ENCODE measurements around the gene SGCD. TPM values are rescaled to one million over a fixed set of nuclear protein-coding genes. Genes with fewer than 3 reads are reported as not detected.

Gene SGCD
- total and polyA plus RNA-seq, 4 donors, result 0.79 to 20.9 (median 6.0) TPM

GRCh38 chr5:156411185-156411613, 84.2 kb downstream of the SGCD start:
- no peaks in the 10 kb centered on the region for H3K9me3 ChIP-seq (ENCODE audit: control insufficient read depth in 4 of 4, insufficient read depth in 3 of 4, low read length in 3 of 4)
- no peak overlapping the region for H3K9ac ChIP-seq (ENCODE audit: insufficient read depth in 1 of 2, low read length in 2 of 2)
- H3K27ac ChIP-seq (ENCODE audit: low read depth in 1 of 2, low read length in 1 of 2), result no peak overlapping the region
- no peak for ATAC-seq (ENCODE audit: insufficient read depth, low FRiP score)
- H3K4me3 ChIP-seq, result no peak overlapping the region
- no peak for TF ChIP-seq CTCF (IDR thresholded peaks at IDR 0.05; ENCODE audit: control extremely low read depth, extremely low read depth)
- H3K36me3 ChIP-seq (ENCODE audit: control insufficient read depth in 4 of 4, insufficient read depth in 4 of 4, low read length in 4 of 4), result no peaks in the 10 kb centered on the region
- peak in 2 of 3 donors; percentile 32 to 47 for DNase-seq
- 43 to 47% methylated on average over 6 of the region's 6 CpGs for WGBS, 2 donors
- peaks cover 0 to 10% (median 3%) of the 10 kb centered on the region in 5 donors for H3K4me1 ChIP-seq (ENCODE audit: control insufficient read depth in 5 of 5, insufficient read depth in 5 of 5, low read length in 5 of 5)
- H3K27me3 ChIP-seq (ENCODE audit: control insufficient read depth in 3 of 3, insufficient read depth in 3 of 3, low read length in 2 of 3), result no peaks in the 10 kb centered on the region

- no peaks in the 10 kb centered on the region for H3K27me3 ChIP-seq (ENCODE audit: control insufficient read depth in 3 of 3, insufficient read depth in 3 of 3, low read length in 2 of 3)
- ATAC-seq (ENCODE audit: insufficient read depth, low FRiP score) (no peak), DNase-seq (no peak)
- H3K4me1 ChIP-seq (ENCODE audit: control insufficient read depth in 5 of 5, insufficient read depth in 5 of 5, low read length in 5 of 5), result peaks cover 0 to 10% (median 3%) of the 10 kb centered on the region in 5 donors
- no peaks in the 10 kb centered on the region for H3K36me3 ChIP-seq (ENCODE audit: control insufficient read depth in 4 of 4, insufficient read depth in 4 of 4, low read length in 4 of 4)
- WGBS, 2 donors, result 86 to 91% methylated on average over 2 of the region's 2 CpGs
- no peak for TF ChIP-seq CTCF (IDR thresholded peaks at IDR 0.05; ENCODE audit: control extremely low read depth, extremely low read depth)
- H3K9me3 ChIP-seq (ENCODE audit: control insufficient read depth in 4 of 4, insufficient read depth in 3 of 4, low read length in 3 of 4), result no peaks in the 10 kb centered on the region
- H3K9ac ChIP-seq (ENCODE audit: insufficient read depth in 1 of 2, low read length in 2 of 2), result no peak overlapping the region
- no peak overlapping the region for H3K4me3 ChIP-seq
- H3K27ac ChIP-seq (ENCODE audit: low read depth in 1 of 2, low read length in 1 of 2), result no peak overlapping the region
These were observed 85.0 kb downstream of the SGCD start for GRCh38 chr5:156411957-156412356.

- no peak for TF ChIP-seq CTCF (IDR thresholded peaks at IDR 0.05; ENCODE audit: control extremely low read depth, extremely low read depth)
- Histone ChIP-seq H3K4me1 (ENCODE audit: control insufficient read depth in 5 of 5, insufficient read depth in 5 of 5, low read length in 5 of 5) (peaks cover 0 to 14% (median 3%) of the 10 kb centered on the region in 5 donors), H3K27me3 (ENCODE audit: control insufficient read depth in 3 of 3, insufficient read depth in 3 of 3, low read length in 2 of 3) (no peaks in the 10 kb centered on the region), H3K9me3 (ENCODE audit: control insufficient read depth in 4 of 4, insufficient read depth in 3 of 4, low read length in 3 of 4) (no peaks in the 10 kb centered on the region), H3K27ac (ENCODE audit: low read depth in 1 of 2, low read length in 1 of 2) (no peak overlapping the region), H3K36me3 (ENCODE audit: control insufficient read depth in 4 of 4, insufficient read depth in 4 of 4, low read length in 4 of 4) (no peaks in the 10 kb centered on the region), H3K9ac (ENCODE audit: insufficient read depth in 1 of 2, low read length in 2 of 2) (no peak overlapping the region), H3K4me3 (no peak overlapping the region)
- ATAC-seq (ENCODE audit: insufficient read depth, low FRiP score), result no peak
- WGBS, 2 donors, result 33 to 55% methylated on average over 2 of the region's 2 CpGs
- peak in 1 of 3 donors; percentile 24 for DNase-seq
These were observed 87.4 kb downstream of the SGCD start for GRCh38 chr5:156414391-156414790.

GRCh38 chr5:156419661-156420060, 92.7 kb downstream of the SGCD start:
- H3K27ac ChIP-seq (ENCODE audit: low read depth in 1 of 2, low read length in 1 of 2), result peak overlapping the region in 1 of 2 donors; percentile 4
- H3K9me3 ChIP-seq (ENCODE audit: control insufficient read depth in 4 of 4, insufficient read depth in 3 of 4, low read length in 3 of 4), result no peaks in the 10 kb centered on the region
- no peaks in the 10 kb centered on the region for H3K27me3 ChIP-seq (ENCODE audit: control insufficient read depth in 3 of 3, insufficient read depth in 3 of 3, low read length in 2 of 3)
- DNase-seq (no peak), ATAC-seq (ENCODE audit: insufficient read depth, low FRiP score) (no peak)
- no peaks in the 10 kb centered on the region for H3K36me3 ChIP-seq (ENCODE audit: control insufficient read depth in 4 of 4, insufficient read depth in 4 of 4, low read length in 4 of 4)
- no peak for TF ChIP-seq CTCF (IDR thresholded peaks at IDR 0.05; ENCODE audit: control extremely low read depth, extremely low read depth)
- 80 to 82% methylated on average over 1 of the region's 1 CpG for whole genome bisulfite sequencing, 2 donors
- H3K4me1 ChIP-seq (ENCODE audit: control insufficient read depth in 5 of 5, insufficient read depth in 5 of 5, low read length in 5 of 5), result peaks cover 0 to 14% (median 0%) of the 10 kb centered on the region in 5 donors
- H3K4me3 ChIP-seq, result no peak overlapping the region
- H3K9ac ChIP-seq (ENCODE audit: insufficient read depth in 1 of 2, low read length in 2 of 2), result no peak overlapping the region
